ENCODE results near the gene OR13H1. TPM values are rescaled to one million over a fixed set of nuclear protein-coding genes. Genes with fewer than 3 reads are reported as not detected.
"Not testable (repeated sequence)": the region's sequence is repeated elsewhere in the genome, so short reads cannot be mapped to it uniquely, and the experiment has no call there.

The OR13H1 gene
- total RNA-seq, 1 donor, result not detected

- TF ChIP-seq CTCF (IDR thresholded peaks at IDR 0.05; ENCODE audit: extremely low read depth, low read depth, low read length), result no peak
- Histone ChIP-seq H3K27me3 (ENCODE audit: insufficient read depth, low read length) (peaks cover 3% of the 10 kb centered on the region), H3K36me3 (ENCODE audit: insufficient read depth, low read length) (no peaks in the 10 kb centered on the region), H2AFZ (ENCODE audit: low read length) (no peak overlapping the region), H3K79me2 (ENCODE audit: insufficient read depth, low read length) (no peaks in the 10 kb centered on the region), H3K4me1 (ENCODE audit: insufficient read depth, low read length) (no peaks in the 10 kb centered on the region), H3K27ac (ENCODE audit: low read depth, low read length) (no peak overlapping the region), H3K9me3 (ENCODE audit: low read depth, low read length) (no peaks in the 10 kb centered on the region), H3K4me2 (ENCODE audit: insufficient read depth, low read length) (no peak overlapping the region), H3K4me3 (ENCODE audit: insufficient read depth, low read length) (no peak overlapping the region), H4K20me1 (ENCODE audit: insufficient read depth, low read length) (no peaks in the 10 kb centered on the region)
- DNase-seq (ENCODE audit: insufficient read length, low spot score, missing footprints), result no peak
Measured at GRCh38 chrX:131544218-131544617, 344 bp downstream of the OR13H1 start.

- Histone ChIP-seq H3K4me1 (ENCODE audit: insufficient read depth, low read length) (no peaks in the 10 kb centered on the region), H3K4me3 (ENCODE audit: insufficient read depth, low read length) (no peak overlapping the region), H2AFZ (ENCODE audit: low read length) (no peak overlapping the region), H3K79me2 (ENCODE audit: insufficient read depth, low read length) (no peaks in the 10 kb centered on the region), H4K20me1 (ENCODE audit: insufficient read depth, low read length) (no peaks in the 10 kb centered on the region), H3K4me2 (ENCODE audit: insufficient read depth, low read length) (no peak overlapping the region), H3K36me3 (ENCODE audit: insufficient read depth, low read length) (no peaks in the 10 kb centered on the region), H3K27ac (ENCODE audit: low read depth, low read length) (no peak overlapping the region), H3K27me3 (ENCODE audit: insufficient read depth, low read length) (no peaks in the 10 kb centered on the region), H3K9me3 (ENCODE audit: low read depth, low read length) (no peaks in the 10 kb centered on the region)
- no peak for DNase-seq (ENCODE audit: insufficient read length, low spot score, missing footprints)
- TF ChIP-seq CTCF (IDR thresholded peaks at IDR 0.05; ENCODE audit: extremely low read depth, low read depth, low read length), result no peak
Measured at GRCh38 chrX:131549011-131549410, 5.1 kb downstream of the OR13H1 start.

DNA sequence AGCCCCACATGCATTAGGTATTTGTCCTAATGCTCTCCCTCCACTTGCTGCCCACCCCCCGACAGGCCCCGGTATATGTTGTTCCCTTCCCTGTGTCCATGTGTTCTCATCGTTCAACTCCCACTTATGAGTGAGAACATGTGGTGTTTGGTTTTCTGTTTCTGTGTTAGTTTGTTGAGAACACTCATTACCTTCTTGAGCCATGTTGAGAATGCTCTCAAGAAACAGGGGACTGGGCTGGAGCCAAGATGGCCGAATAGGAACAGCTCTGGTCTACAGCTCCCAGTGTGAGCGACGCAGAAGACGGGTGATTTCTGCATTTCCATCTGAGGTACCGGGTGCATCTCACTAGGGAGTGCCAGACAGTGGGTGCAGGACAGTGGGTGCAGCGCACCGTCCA, 8.6 kb downstream of the OR13H1 start:
- H3K9me3 ChIP-seq (ENCODE audit: low read depth, low read length); DNase-seq (ENCODE audit: insufficient read length, low spot score, missing footprints); H3K4me3 ChIP-seq (ENCODE audit: insufficient read depth, low read length); H3K27ac ChIP-seq (ENCODE audit: low read depth, low read length); H3K4me1 ChIP-seq (ENCODE audit: insufficient read depth, low read length); H3K27me3 ChIP-seq (ENCODE audit: insufficient read depth, low read length); H3K4me2 ChIP-seq (ENCODE audit: insufficient read depth, low read length); H4K20me1 ChIP-seq (ENCODE audit: insufficient read depth, low read length); H3K36me3 ChIP-seq (ENCODE audit: insufficient read depth, low read length); H2AFZ ChIP-seq (ENCODE audit: low read length); H3K79me2 ChIP-seq (ENCODE audit: insufficient read depth, low read length): not testable (repeated sequence)

- Histone ChIP-seq H3K27ac (ENCODE audit: low read depth, low read length) (no peak overlapping the region), H3K79me2 (ENCODE audit: insufficient read depth, low read length) (no peaks in the 10 kb centered on the region), H4K20me1 (ENCODE audit: insufficient read depth, low read length) (no peaks in the 10 kb centered on the region), H3K4me1 (ENCODE audit: insufficient read depth, low read length) (no peaks in the 10 kb centered on the region), H3K9me3 (ENCODE audit: low read depth, low read length) (peaks cover 2% of the 10 kb centered on the region), H3K4me2 (ENCODE audit: insufficient read depth, low read length) (no peak overlapping the region), H2AFZ (ENCODE audit: low read length) (no peak overlapping the region), H3K27me3 (ENCODE audit: insufficient read depth, low read length) (no peaks in the 10 kb centered on the region), H3K4me3 (ENCODE audit: insufficient read depth, low read length) (no peak overlapping the region), H3K36me3 (ENCODE audit: insufficient read depth, low read length) (no peaks in the 10 kb centered on the region)
- no peak for TF ChIP-seq CTCF (IDR thresholded peaks at IDR 0.05; ENCODE audit: extremely low read depth, low read depth, low read length)
- DNase-seq (ENCODE audit: insufficient read length, low spot score, missing footprints), result no peak
Measured at GRCh38 chrX:131558562-131558961, 14.7 kb downstream of the OR13H1 start.
